GM19238 (cell line): Measurements from ENCODE around the gene FOXA1.

ENCODE experiments used
- DNase-seq: peaks from one replicate; pipeline ENCODE4 v3.0.0; 2011; ENCODE audit warnings: low spot score; ENCODE audit not compliant: insufficient read length

Gene FOXA1

DNA sequence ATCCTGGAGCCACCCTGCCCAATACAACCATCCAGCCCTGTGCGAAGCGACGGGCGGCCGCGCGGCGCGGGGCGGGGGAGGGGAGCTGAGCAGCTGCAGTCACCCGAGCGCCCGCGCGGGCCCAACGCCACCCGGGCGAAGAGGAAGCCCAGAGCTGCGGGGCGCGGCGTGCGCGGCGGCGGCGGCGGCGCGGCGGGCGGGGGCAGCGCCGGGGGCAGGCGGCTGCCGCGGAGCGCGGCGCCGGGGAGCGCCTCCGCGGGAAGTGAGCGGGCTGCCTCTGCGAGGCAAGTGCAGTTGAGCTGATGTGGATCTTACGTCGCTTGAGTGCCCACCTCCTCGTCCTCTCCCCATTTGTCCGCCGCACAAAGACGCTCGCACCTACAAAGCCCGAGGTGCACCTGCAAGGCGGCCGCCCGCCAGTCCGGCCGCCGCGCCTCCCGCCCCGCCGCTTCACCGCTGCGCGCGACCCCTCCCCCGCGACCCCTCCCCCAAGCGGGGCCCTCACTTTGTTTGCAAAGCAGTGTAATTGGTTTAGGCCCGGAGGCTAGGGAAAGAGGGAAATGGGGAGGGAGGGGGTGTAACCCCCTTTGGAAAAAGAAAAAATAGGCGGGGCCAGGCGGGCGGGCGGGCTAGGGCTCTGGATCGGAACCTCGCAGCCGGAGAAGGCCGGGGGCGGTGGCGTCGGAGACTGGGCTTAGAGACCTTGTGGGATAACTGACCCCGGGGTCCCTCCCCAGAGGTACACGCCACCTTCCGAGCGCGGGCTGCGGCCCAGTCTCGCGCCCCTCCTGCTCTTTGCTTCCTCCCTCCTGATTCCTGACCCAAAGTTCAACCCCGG is at the start of gene FOXA1, which contains the start of gene TTC6:
FOXA1 (minus strand) TSS at position 279 of the 838 bp plus-strand sequence; CDS start at position 2, 277 bp downstream.
TTC6 (plus strand) TSS at position 659 of the 838 bp plus-strand sequence. CDS start 26,436 bp downstream, outside the sequence.
- no peak for DNase-seq

DNA sequence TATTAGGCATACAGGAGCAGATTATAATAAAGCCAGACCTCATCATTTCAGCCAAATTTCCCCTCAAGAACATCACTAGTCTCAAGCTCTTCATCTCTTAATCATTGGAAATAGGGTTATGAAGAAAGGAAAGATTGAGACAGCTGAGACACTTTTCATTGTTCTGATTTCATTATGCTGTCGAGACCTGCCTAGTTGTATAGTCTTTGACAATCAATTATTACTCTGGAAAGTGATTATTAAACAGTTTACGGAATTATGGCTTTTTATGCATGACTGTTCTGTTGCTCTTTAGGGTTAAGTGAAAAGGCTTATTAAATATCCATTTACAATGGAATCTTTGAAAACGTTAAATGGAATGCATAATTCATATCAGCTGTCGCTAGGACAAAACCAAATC is 48.7 kb upstream of the FOXA1 start:
- no peak for DNase-seq

DNA sequence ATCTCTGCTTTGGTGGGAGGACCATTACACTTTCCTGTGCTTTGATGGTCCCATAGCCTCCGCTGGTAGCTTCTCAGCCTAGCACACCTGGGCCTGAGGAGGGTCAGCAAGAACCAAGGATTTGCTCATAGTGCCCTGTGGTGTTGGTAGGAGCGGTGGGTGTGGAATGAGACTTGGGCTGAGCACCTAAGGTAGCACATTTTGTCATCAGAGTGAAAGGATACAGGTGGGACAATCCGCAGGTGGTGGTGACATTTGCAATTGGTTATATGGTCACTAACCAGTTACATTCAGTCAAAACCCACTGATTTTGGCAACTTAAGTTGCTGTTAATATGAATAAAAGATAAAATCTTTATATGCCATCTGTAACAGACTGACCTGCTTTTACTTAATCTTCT is 47.1 kb upstream of the FOXA1 start:
- DNase-seq: no peak

DNA sequence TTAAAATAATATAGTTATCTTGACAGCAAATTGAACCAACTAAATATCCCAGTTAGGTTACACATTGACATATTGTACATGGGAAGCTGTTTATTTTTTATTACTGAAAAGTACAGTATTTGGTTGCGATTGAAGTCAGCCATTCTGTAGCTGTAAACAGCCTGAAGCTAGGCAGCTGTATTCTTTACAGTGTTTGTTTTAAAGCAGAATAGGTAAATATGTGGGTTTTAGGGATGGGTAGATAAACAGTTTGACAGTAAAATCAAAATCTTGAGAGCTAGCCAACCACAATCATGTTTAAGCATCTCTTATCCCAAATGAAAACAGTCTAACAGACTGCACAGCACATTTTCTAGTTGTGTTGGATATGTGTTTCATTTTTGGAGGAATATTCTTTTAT is 46.1 kb upstream of the FOXA1 start:
- no peak for DNase-seq

DNA sequence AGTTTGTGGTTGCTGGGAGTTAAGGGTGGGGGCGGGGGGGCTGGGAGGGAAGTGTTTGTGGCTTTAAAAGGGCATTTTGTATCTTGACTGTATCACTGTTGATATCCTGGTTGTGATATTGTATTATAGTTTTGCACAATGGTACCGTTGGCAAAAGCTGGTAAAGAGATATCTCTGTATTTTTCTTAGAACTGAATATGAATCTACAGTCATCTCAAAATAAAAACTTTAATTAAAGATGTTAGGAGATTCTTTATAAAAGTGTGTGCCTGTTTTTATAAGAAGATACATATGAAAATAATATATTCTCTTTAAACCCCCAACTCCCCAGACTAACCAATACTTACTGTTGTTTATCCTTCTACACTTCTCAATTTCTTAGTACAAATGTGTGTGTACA is 43.5 kb upstream of the FOXA1 start:
- no peak for DNase-seq

DNA sequence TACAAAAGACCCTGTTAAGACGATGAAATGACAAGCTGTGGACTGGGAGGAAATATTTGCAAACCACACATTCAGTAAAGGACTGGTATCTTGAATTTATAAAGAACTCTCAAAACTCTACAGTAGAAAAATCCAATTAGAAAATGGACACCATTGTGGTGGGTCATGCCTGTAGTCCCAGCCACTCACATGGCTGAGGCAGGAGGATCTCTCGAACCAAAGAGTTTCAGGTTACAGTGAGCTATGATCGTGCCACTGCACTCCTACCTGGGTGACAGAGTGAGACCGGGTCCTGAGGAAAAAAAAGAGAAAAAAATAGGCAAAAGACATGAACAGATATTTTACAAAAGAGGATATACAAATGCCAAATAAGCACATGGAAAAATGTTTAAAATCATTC is 42.3 kb upstream of the FOXA1 start:
- DNase-seq: no peak

DNA sequence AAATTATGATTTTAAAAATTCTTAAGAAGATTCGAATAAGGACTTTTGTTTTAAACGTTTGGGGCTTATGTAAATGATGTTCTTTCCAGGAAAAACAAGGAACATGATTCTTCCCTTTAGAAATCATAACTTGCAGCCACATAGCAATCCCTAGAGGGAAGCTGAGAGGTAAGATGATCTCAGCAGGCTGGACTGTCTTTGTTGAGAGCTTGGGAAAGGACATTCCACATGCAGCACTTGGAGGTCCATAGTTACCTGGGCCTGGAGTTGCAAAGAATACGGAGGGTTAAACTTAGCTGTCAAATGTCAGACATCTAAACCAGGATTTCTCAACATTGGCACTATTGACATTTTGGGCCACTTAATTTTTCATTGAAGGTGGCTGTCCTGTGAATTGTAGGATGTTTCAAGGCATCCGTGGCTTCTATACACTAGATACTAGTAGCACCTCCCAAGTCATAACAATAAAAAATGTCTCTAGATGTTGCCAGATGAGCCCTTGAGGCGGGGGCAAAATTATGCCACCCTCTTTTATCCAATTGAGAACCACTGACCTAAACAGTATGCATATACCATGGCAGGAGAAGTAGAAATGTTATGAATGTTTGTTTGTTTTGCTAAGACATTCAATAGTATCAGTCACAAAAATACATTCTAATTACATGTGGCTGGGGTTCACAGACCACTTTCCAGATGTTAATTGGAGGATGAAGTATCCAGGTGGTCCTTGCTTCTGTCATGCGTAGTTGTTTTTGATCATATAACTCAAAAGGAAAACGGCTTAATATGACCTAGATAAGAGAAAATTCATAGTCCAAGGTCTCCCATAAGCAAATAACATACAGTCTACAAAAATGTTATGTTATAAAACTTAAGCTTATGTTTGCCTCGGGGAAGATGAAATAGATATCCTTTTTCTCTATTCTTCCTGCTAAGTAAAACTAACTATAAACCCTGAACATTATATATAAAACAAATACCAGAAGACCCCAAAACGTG is 30.8 kb upstream of the FOXA1 start:
- no peak for DNase-seq

DNA sequence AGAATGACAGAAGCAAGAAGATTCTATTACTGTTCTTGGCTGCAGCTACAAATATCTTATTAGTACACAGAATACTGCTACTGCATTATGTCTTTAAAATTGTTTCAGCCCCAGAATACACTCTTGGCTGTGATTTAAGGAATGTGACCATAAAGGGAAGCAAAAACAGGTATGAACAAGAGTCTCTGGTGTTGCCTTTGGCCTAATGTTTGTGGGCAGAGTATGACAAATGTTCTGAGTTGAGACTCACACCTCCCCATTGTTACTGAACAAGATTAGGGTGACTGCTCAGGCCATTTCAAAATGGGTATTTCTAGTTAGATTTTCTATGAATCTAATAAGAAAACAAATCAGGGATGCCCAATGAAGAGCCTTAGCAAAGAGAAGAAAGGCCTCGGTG is 28.9 kb upstream of the FOXA1 start:
- DNase-seq: no peak

DNA sequence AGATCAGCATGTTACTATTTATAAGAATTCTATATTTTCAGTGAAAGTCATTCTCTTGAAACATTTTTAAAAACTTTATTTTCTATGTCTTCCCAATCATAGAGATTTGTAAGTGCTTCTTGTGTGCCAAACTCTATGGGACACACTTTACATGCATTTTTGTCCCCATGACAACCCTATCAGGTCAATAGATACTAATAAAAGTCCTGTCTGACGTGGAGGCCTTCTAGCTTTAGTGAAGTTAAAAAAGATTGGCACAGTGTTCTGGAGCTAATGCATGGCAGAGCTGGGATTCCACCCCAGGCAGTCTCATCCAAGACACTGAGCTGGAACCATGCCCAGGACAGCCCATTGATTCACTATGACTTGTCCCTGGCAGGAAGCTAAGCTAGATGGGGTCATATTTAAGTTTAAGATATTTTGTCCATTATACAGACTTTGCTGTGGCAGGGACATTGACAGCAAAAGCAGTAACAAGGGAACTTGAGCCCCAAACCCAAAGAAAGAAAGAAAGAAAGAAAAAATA is 28.4 kb upstream of the FOXA1 start:
- DNase-seq: no peak

DNA sequence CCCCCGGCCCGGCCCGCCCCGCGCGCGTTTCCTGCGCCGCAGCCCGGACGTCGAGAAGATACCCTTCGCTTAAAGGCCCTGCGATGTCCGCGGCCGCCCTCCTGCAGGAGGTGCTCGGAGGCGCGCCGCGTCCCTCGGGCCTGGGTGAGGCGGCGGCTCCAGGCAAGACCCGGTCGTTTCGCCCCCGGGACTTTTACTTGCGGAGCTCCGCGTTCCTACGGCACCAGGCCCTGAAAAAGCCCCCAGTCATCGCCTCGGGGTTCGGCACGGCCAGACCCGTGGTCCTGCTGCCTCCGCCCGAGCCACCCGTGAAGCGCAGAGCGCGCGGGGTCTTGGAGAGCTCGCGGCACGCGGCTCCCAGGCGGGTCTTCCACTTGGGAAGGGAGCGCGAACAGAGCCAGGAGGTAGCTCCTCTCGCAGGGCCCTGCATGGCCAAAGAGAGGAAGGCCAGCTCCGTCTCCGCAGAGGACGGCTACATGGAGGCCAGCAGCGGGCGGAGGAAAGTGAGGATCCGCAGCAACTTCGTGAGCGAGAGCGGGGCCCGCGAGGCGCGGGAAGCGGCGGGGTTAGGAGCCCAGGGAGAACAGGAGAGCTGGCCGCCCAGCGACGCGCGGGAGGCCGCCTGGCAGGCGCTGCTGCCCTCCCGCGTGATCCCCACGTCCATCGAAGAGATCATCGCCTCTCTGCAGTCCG is 27.3 kb upstream of the FOXA1 start:
- DNase-seq: no peak

DNA sequence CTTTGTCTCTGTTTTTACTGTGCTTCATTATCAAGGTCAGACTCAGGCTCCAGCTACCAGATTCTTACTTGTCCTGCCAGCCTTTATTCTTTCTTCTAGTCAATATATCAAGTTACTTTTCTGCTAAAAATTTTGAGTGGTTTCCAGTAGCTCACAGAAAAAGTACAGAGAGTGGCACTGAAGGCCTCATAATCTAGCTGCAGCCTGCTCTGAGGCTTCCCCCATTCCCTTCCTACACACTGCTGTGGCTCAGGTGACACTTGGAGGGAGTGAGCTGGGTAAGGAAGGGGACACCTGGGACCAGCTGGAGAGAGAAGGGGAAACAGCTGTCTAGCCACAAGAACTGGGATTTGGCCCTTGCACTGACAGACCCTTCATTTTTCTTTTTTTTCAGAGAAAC is 25.8 kb upstream of the FOXA1 start:
- DNase-seq: no peak

DNA sequence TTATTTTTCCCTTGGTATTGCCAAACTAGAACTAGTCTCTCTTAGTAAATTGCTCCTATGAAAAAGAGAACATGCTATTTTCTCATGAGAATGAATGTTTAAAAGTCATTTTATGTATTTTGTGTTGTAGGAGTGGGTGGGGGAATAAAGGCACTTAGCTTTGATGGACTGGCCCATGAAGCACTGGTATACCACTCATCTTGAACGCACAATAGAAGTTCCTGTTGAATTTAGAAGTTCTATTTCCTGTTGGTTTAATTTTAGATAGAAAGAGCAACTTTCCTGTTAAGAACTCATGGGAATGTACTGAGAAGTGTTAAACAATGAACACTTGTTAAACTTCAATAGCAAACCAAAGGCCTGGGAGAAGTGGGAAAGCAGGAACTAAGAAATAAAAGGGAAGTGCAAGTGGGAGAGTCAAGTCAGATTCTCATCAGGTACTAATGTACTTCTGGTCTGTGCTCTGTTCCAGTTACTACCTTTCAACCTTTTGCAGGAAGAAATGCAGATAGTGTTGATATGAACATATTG is 23.5 kb upstream of the FOXA1 start:
- DNase-seq: no peak

DNA sequence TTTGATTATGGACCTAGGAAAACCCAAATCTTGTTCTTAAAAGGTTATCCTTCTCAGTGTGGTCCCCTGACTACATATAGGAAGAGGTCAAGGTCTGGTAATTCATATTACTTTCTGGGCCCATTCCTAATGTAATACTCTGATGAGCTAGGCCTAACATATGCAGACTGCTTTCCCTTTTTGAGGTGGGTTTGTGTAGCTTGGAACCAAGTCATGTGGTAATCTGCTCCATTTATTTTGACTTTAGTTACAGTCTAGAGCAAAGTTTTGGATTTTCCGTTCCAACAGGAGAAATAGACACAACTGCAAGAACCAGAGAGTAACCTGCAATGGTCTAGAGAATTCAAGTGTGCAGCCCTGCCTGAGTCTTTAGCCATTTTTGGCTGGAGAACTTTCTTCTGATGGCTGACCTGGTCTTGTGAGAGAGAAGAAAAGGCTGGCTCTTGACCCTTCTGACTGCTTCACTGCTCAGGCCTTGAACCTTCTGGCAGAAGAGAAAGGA is 22.9 kb upstream of the FOXA1 start:
- no peak for DNase-seq

DNA sequence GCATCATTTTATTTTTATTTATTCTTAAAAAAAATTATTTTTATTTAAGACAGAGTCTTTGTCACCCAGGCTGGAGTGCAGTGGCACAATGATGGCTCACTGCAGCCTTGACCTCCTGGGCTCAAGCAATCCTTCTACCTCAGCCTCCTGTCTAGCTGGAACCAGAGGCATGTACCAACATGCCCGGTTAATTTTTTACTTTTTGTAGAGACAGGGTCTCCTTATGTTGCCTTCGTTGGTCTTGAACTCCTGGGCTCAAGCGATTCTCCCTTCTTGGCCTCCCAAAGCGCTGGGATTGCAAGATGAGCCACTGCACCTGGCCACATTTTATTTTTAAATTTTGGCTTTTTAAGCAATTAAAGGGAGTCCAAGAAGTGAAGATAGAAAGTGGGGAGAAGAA is 21.8 kb upstream of the FOXA1 start:
- no peak for DNase-seq

DNA sequence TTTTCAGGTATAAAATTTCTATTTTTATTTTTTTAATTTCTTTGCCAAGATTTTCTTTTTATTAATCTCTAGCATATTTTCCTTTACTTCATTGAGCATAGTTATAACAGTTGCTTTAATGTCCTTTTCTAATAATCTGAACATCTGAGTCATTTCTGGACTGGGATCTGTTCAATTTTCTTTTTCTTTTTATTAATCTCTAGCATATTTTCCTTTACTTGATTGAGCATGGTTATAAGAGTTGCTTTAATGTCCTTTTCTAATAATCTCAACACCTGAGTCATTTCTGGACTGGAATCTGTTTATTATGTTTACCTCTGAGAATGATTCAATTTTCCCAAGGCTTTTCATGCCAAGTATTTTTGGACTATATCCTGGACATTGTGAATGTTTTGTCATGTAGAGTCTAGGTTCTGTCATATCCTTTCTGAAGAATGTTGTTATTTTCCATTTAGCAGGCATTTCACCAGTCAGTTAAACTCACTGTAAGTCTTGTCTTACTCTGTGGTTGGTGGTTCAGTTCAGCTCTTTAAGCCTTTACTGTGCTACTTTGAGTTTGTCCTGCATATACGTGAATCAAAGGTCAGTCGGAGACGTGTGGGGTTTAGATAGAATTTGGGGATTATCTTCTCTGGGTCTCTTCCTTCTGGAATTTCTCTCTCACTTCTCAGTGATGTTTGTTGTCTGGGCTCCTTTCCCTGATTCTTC is 20.7 kb upstream of the FOXA1 start:
- no peak for DNase-seq

DNA sequence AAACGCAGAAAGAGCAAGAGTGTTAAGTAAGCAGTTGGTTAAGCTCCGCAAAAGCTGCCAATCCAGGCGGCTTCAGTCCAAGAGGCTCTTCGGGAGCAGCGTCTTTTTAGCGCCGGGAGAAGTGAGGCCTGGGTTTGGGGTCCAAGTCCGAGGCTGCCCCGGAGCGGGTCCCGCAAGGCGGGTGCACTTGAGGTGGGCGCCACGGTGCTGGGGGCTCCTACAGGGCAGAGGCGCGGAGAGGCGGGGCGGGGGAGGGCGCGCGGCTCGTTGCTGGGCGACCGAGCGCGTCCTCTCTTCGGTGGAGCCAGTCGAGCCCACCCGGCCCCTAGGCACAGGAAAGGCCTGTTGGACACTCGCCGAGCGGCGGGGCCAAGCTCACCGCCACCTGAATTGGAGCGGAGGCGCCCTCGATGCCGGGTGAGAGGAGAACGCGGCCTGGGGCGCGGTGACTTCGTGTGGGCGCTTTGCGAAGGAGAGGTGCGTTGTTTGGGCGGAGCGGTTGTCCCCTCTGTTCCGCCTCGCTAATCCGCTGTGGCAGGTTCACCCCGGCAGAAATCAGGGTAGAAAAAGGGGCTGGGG is 16.0 kb upstream of the FOXA1 start:
- DNase-seq: no peak

DNA sequence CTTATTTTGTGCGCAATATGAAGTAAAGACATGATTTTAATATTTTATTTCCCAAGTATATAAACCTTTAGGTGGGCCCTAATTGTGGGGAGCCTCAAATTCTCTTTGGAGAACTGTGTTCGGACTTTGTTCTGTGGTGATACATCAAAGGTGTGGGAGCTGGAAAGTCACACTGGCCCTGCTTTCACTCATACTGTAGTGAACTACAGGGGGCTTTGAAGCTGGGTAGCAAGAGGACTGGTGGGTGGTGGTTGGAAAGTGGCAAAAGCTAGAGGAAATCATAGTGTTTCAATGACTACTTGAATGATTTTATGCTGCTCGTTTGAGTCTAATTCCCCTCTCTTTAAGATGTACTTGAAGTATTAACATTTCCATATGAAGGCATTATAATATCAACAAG is 13.6 kb upstream of the FOXA1 start:
- DNase-seq: no peak

DNA sequence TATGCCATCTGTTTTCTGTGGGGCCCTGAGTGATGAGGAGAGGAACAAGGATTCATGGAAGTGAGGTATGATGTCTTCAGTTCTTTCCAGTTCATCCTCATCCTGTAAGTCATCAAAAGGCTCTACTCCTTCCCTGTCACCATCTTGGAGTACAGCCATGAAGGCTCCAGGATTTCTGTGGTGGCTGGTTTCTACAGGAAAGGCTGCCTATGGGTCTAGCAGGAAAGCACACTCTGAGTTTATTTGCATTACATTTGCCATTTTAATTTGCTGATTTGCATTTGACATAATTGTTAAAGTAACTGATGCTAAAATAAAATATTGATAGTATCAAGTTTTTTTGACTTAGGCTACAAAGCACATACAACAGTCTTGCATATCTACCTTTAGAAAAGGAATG is 11.6 kb upstream of the FOXA1 start:
- no peak for DNase-seq

DNA sequence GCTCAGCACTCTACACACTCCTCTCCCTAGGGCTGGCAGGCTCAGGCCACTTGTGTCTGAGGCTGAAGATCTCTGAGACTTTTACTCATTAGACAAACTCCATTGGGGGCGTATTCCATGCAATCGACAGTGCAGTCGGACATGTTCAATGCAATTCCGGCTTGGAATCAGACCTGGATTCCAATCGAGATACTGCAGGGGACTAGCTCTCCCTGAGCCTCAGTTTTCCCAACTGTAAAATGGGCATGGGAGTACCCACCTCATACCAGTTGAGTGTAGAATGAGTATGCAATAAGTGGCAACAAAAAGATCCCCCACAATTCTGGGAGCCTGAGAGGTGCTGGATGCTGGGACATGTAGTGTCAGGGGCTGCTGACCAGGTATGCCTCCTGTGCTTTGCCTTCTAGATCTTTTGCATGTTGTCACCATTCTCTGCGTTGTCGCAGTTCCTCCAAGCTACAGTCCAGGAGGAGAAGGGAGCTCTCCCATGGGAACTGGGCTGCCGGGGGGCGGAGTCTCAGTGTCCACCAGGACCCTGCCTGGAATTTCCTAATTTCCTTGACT is 8.7 kb upstream of the FOXA1 start:
- DNase-seq: no peak
